A549 (cell line): Measurements from ENCODE around the gene GDF9. TPM values are rescaled to one million over a fixed set of nuclear protein-coding genes. Genes with fewer than 3 reads are reported as not detected.

Experiments
- ATAC-seq, 2 experiments: fragments of 200-7000 bp in 1 of 2; fragments of >200 bp in 1 of 2; cut with Nextera tagmentation in 1 of 2; cut with Tn5 transposase in 1 of 2; 3 replicates each; pipeline versions ENCODE4 v1.8.0 to v1.9.1; 2018 to 2020; ENCODE audit warnings: mild to moderate bottlenecking in 1 of 2, moderate library complexity in 1 of 2
- CTCF ChIA-PET: fragments of 300-600 bp; sonication (Branson Sonifier 250); formaldehyde crosslinking; extraction: SDS; loops from one replicate; lab custom pipeline; 2021; ENCODE audit warnings: antibody characterized with exemption, inconsistent platforms; lab: Yijun Ruan, JAX
- POLR2A ChIA-PET: fragments of 350-600 bp; formaldehyde crosslinking; extraction: SDS; loops from one replicate; lab custom pipeline; 2021; ENCODE audit warnings: antibody characterized with exemption, inconsistent platforms; lab: Yijun Ruan, JAX
- DNase-seq, 2 experiments: peaks; one replicate each; pipeline versions ENCODE4 v3.0.0 to v3.0.0-alpha.2; 2011 to 2016; ENCODE audit warnings: low read depth in 1 of 2, low spot score in 1 of 2
- FAIRE-seq: peaks from 2 replicates; lab custom pipeline; 2011; peaks lifted over from hg19 to GRCh38; lab: Jason Lieb, UNC
- H3K27ac ChIP-seq, 2 experiments: fragments of >200 bp; sonication (Bioruptor Twin); formaldehyde crosslinking; 3 replicates each; pipeline ENCODE4 v1.5.1; 2016 to 2017
- H3K4me1 ChIP-seq: fragments of >200 bp; sonication (Bioruptor Twin); formaldehyde crosslinking; 3 replicates; pipeline ENCODE4 v1.6.1; 2016
- H3K4me2 ChIP-seq: fragments of >200 bp; sonication (Bioruptor Twin); formaldehyde crosslinking; 3 replicates; pipeline ENCODE4 v1.6.1; 2016
- H3K4me3 ChIP-seq: fragments of >200 bp; sonication (Bioruptor Twin); formaldehyde crosslinking; 3 replicates; pipeline ENCODE4 v1.5.1; 2016
- H3K9me3 ChIP-seq: fragments of >200 bp; sonication (Bioruptor Twin); formaldehyde crosslinking; 3 replicates; pipeline ENCODE4 v1.6.1; 2016
- BCL3 ChIP-seq: fragments of >200 bp; sonication (Bioruptor Twin); formaldehyde crosslinking; IDR thresholded peaks from 3 replicates; pipeline ENCODE4 v1.6.1; 2016
- CBX8 ChIP-seq: fragments of 200-600 bp; sonication (generic); IDR thresholded peaks from 2 replicates; pipeline ENCODE4 v1.6.1; 2016
- E2F6 ChIP-seq: IDR thresholded peaks from 2 replicates; pipeline ENCODE4 v1.6.1; 2012; ENCODE audit warnings: low read depth, borderline replicate concordance
- EHMT2 ChIP-seq: fragments of 200-600 bp; sonication (generic); IDR thresholded peaks from 2 replicates; pipeline ENCODE4 v1.6.1; 2016; ENCODE audit warnings: antibody characterized with exemption, low read depth, mild to moderate bottlenecking, moderate library complexity
- FOSB ChIP-seq: fragments of 250-450 bp; sonication (Bioruptor Pico); IDR thresholded peaks from 2 replicates; pipeline ENCODE4 v1.5.0; 2020; ENCODE audit warnings: mild to moderate bottlenecking, moderate library complexity
- FOSL2 ChIP-seq, 2 experiments: fragments of 450-650 bp in 1 of 2; fragments of >200 bp in 1 of 2; sonication (Bioruptor Twin) in 1 of 2; formaldehyde crosslinking; IDR thresholded peaks; 2 replicates each; pipeline versions ENCODE4 v1.5.0 to v1.6.1; 2016 to 2020; ENCODE audit warnings: mild to moderate bottlenecking in 1 of 2, moderate library complexity in 1 of 2
- FOXS1 ChIP-seq: fragments of 250-450 bp; sonication (Bioruptor Pico); IDR thresholded peaks from 2 replicates; pipeline ENCODE4 v1.5.0; 2020; ENCODE audit warnings: mild to moderate bottlenecking, moderate library complexity
- HOXA7 ChIP-seq: fragments of 250-450 bp; sonication (Bioruptor Pico); IDR thresholded peaks from 2 replicates; pipeline ENCODE4 v1.5.0; 2020; ENCODE audit warnings: mild to moderate bottlenecking, moderate library complexity
- HOXB5 ChIP-seq: fragments of 250-450 bp; sonication (Bioruptor Pico); IDR thresholded peaks from 2 replicates; pipeline ENCODE4 v1.5.0; 2020; ENCODE audit warnings: mild to moderate bottlenecking, moderate library complexity
- JUN ChIP-seq, 2 experiments: fragments of >200 bp; sonication (Bioruptor Twin); formaldehyde crosslinking; IDR thresholded peaks; 2 replicates in 1 of 2; 3 replicates in 1 of 2; pipeline ENCODE4 v1.6.1; 2016 to 2017
- KDM5A ChIP-seq: fragments of 200-600 bp; sonication (generic); IDR thresholded peaks from 2 replicates; pipeline ENCODE4 v1.6.1; 2016; ENCODE audit warnings: antibody characterized with exemption, mild to moderate bottlenecking
- MAFK ChIP-seq: fragments of 450-650 bp; IDR thresholded peaks from 2 replicates; pipeline ENCODE4 v1.6.1; 2014; ENCODE audit not compliant: partially characterized antibody
- NFE2L2 ChIP-seq: fragments of 150-350 bp; conservative IDR thresholded peaks from 2 replicates; pipeline ENCODE4 v1.6.1; 2014; ENCODE audit warnings: low read length
- NPAS2 ChIP-seq: fragments of 250-450 bp; sonication (Bioruptor Pico); IDR thresholded peaks from 2 replicates; pipeline ENCODE4 v1.8.0; 2022; ENCODE audit warnings: mild to moderate bottlenecking, moderate library complexity, borderline replicate concordance
- POLR2A ChIP-seq: IDR thresholded peaks from 2 replicates; pipeline ENCODE4 v1.6.1; 2012; ENCODE audit warnings: mild to moderate bottlenecking, low read length
- RARB ChIP-seq: fragments of 250-450 bp; sonication (Bioruptor Pico); IDR thresholded peaks from 2 replicates; pipeline ENCODE4 v1.8.0; 2021; ENCODE audit warnings: mild to moderate bottlenecking, moderate library complexity
- RCOR1 ChIP-seq: fragments of 150-350 bp; IDR thresholded peaks from 2 replicates; pipeline ENCODE4 v1.6.1; 2014; ENCODE audit warnings: antibody characterized with exemption, low read length, low read depth
- RFX5 ChIP-seq: fragments of 450-650 bp; IDR thresholded peaks from 2 replicates; pipeline ENCODE4 v1.7.1; 2014; ENCODE audit warnings: antibody characterized with exemption, mild to moderate bottlenecking, moderate library complexity
- RNF2 ChIP-seq: fragments of 200-600 bp; sonication (generic); IDR thresholded peaks from 2 replicates; pipeline ENCODE4 v1.6.1; 2016; ENCODE audit warnings: low read depth, mild to moderate bottlenecking, antibody characterized with exemption, moderate library complexity, borderline replicate concordance
- TFCP2L1 ChIP-seq: fragments of 250-450 bp; sonication (Bioruptor Pico); IDR thresholded peaks from 2 replicates; pipeline ENCODE4 v1.5.0; 2021; ENCODE audit warnings: mild to moderate bottlenecking
- USF2 ChIP-seq: fragments of 450-650 bp; IDR thresholded peaks from 2 replicates; pipeline ENCODE4 v1.6.1; 2014; ENCODE audit warnings: antibody characterized with exemption
- ZC3H11A ChIP-seq: fragments of 450-650 bp; IDR thresholded peaks from 2 replicates; pipeline ENCODE4 v1.6.1; 2014; ENCODE audit warnings: antibody characterized with exemption, mild to moderate bottlenecking
- ZFP36 ChIP-seq: fragments of 450-650 bp; IDR thresholded peaks from 2 replicates; pipeline ENCODE4 v1.6.1; 2014; ENCODE audit warnings: borderline replicate concordance; ENCODE audit not compliant: partially characterized antibody
- WGBS: methylation state at CpG from one replicate; pipeline ENCODE4 v1.1.6; 2017; ENCODE audit errors: missing lambda C conversion rate; 5-methylcytosine and 5-hydroxymethylcytosine counted together
- polyA plus RNA-seq, 4 experiments: library from polyadenylated mRNA; depleted of rRNA in 3 of 4; stranded (reverse); fragments of >200 nt; fragmentation: RNase III in 1 of 4; extraction: RNeasy Plus Mini Kit Qiagen cat#74134 plus additional on column Dnase treatment in 1 of 4; gene quantifications; 2 replicates in 3 of 4; 3 replicates in 1 of 4; pipeline ENCODE4 v1.2.3, GENCODE V29; 2011 to 2017
- TF ChIP-seq, protein P1 (sequence below): IDR thresholded peaks from 2 replicates; pipeline ENCODE4 v1.6.1; 2012
- TF ChIP-seq, protein P2 (sequence below): fragments of >200 bp; sonication (Bioruptor Twin); formaldehyde crosslinking; IDR thresholded peaks from 3 replicates; pipeline ENCODE4 v1.5.1; 2016

GDF9 gene
- polyA plus RNA-seq, 2 of the 4 experiments (the other 2 are of a cell fraction) = 0.49 to 0.85 TPM

DNA sequence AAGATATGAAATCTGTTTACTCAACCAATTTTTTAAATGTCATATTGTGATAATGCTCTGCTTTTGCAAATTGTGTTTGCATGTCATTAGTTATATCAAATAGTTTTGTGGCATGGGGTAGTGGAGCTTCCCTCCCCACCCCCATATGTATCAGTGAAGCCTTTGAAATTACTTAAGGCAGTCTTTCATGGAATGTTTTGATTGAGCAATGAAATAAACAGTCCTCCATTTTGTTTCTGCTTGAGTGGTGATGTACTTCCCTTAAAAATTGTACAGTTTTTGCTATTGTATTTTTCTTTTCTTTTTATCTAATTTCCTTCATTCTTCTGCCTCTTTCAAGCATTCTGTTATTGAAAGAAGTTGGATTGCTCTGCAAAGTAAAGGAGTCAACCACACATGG is 49.7 kb downstream of the GDF9 start (continued):
- no peak for TF ChIP-seq E2F6
- TF ChIP-seq FOXS1 (CRISPR knock-in tag) = no peak
- TF ChIP-seq TFCP2L1 = no peak

DNA sequence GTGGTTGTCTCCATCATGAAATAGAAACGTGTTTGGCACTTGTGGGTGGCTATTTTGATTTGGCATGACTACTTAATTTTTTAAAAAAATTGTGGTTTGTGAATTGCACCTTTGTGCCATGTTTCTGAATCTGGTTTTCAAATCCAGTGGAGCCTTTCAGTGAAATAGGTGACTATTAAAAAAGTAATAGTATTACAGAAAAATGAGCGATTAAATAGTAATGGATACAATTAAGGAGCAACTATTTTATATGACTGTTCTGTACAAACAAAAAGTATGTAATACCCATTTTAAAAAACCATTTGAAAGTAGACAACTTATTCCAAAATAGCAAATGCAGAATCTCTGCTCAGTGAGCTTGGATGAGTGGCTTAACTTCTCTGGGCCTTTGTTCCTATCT is 50.2 kb downstream of the GDF9 start:
- CTCF ChIA-PET = interaction anchor here (0.8 to 7.4 kb wide), 4 partner anchors 7 to 16 kb away, joined by 3 to 87 read pairs (median 44); partner anchors contain the start of gene SHROOM1
- DNase-seq (no peak), ATAC-seq (no peak), FAIRE-seq (no peak)
- TF ChIP-seq, protein P1, sequence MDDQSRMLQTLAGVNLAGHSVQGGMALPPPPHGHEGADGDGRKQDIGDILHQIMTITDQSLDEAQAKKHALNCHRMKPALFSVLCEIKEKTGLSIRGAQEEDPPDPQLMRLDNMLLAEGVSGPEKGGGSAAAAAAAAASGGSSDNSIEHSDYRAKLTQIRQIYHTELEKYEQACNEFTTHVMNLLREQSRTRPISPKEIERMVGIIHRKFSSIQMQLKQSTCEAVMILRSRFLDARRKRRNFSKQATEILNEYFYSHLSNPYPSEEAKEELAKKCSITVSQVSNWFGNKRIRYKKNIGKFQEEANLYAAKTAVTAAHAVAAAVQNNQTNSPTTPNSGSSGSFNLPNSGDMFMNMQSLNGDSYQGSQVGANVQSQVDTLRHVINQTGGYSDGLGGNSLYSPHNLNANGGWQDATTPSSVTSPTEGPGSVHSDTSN = no peak
- no peak for TF ChIP-seq RNF2
- no peak for TF ChIP-seq HOXA7 (CRISPR knock-in tag)
- TF ChIP-seq, protein P2, sequence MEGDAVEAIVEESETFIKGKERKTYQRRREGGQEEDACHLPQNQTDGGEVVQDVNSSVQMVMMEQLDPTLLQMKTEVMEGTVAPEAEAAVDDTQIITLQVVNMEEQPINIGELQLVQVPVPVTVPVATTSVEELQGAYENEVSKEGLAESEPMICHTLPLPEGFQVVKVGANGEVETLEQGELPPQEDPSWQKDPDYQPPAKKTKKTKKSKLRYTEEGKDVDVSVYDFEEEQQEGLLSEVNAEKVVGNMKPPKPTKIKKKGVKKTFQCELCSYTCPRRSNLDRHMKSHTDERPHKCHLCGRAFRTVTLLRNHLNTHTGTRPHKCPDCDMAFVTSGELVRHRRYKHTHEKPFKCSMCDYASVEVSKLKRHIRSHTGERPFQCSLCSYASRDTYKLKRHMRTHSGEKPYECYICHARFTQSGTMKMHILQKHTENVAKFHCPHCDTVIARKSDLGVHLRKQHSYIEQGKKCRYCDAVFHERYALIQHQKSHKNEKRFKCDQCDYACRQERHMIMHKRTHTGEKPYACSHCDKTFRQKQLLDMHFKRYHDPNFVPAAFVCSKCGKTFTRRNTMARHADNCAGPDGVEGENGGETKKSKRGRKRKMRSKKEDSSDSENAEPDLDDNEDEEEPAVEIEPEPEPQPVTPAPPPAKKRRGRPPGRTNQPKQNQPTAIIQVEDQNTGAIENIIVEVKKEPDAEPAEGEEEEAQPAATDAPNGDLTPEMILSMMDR = no peak
- no peak for TF ChIP-seq FOSL2 (IDR thresholded peaks at IDR 0.05)
- TF ChIP-seq FOSL2 (CRISPR knock-in tag; IDR thresholded peaks at IDR 0.05) = no peak
- TF ChIP-seq USF2 = no peak
- no peak for TF ChIP-seq NFE2L2
- TF ChIP-seq JUN (IDR thresholded peaks at IDR 0.05) = no peak
- no peak for TF ChIP-seq POLR2A
- TF ChIP-seq RARB = no peak
- TF ChIP-seq ZFP36 = no peak
- TF ChIP-seq ZC3H11A = no peak
- no peak for TF ChIP-seq RCOR1
- no peak for TF ChIP-seq KDM5A
- TF ChIP-seq NPAS2 (CRISPR knock-in tag) = no peak
- TF ChIP-seq EHMT2 = no peak
- TF ChIP-seq CBX8 = no peak
- Histone ChIP-seq H3K4me2 (no peak overlapping the region), H3K9me3 (no peaks in the 10 kb centered on the region), H3K4me3 (no peak overlapping the region), H3K27ac (no peak overlapping the region), H3K4me1 (0 out of 3 replicates have a peak, but pooled peaks cover 3% of the 10 kb centered on the region)
- 80% methylated on average over 2 of the region's 2 CpGs for WGBS
- POLR2A ChIA-PET = no interaction called here

DNA sequence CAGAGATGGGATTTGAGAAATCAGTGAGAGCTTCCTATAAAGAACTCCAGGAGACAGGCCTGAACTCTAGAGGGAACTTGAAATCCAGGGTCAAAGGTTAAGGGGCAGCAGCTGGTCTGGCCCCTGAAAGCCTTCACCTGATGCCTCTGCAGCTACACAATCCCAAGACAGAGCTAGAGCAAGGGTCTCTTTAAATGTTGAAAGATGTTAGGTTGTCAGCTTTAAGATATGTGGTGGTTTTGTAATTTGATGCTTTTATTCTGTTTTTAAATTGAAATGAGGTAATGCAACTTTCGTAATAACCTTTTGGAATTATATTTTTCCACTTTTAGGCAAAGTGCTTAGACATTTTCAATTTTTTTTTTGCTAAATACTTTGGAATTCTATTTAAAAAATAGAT is 50.8 kb downstream of the GDF9 start:
- Histone ChIP-seq H3K4me3 (no peak overlapping the region), H3K4me2 (no peak overlapping the region), H3K27ac (no peak overlapping the region), H3K4me1 (0 out of 3 replicates have a peak, but pooled peaks cover 3% of the 10 kb centered on the region), H3K9me3 (no peaks in the 10 kb centered on the region)
- TF ChIP-seq FOSB (CRISPR knock-in tag) = no peak
- TF ChIP-seq TFCP2L1 = no peak
- TF ChIP-seq HOXB5 (CRISPR knock-in tag) = no peak
- no peak for TF ChIP-seq POLR2A
- TF ChIP-seq E2F6 = no peak
- no peak for TF ChIP-seq MAFK
- no peak for TF ChIP-seq RFX5
- no peak for TF ChIP-seq BCL3
- 86% methylated on average over 1 of the region's 1 CpG for WGBS
- ChIA-PET CTCF (interaction anchor here (0.8 to 1.9 kb wide), 7 partner anchors 9 to 68 kb away, joined by 3 to 6 read pairs (median 4); partner anchors contain the start of gene SHROOM1), POLR2A (no interaction called here)
- no peak for ATAC-seq
- DNase-seq = no peak
- FAIRE-seq = no peak
